GM18951 (cell line): Measurements from ENCODE around the gene SPDYE2B.
A peak's percentile ranks its signal among the peaks of the same experiment; 100 is the strongest.
"Not testable (repeated sequence)": the region's sequence is repeated elsewhere in the genome, so short reads cannot be mapped to it uniquely, and the experiment has no call there.

Experiments used
- POLR2A ChIP-seq: IDR thresholded peaks from 4 replicates; pipeline ENCODE4 v1.6.1; 2011; ENCODE audit warnings: mild to moderate bottlenecking; ENCODE audit not compliant: insufficient read length, insufficient read depth; ENCODE audit errors: extremely low read depth
- in situ Hi-C: fragments of 300-500 bp; cut with MboI; formaldehyde crosslinking; loops from one replicate; pipeline ENCODE4 v1.12.0; 2022; ENCODE audit warnings: low sequenced_read_pairs, mixed read lengths, inconsistent platforms; ENCODE audit not compliant: unreplicated experiment

SPDYE2B gene

GRCh38 chr7:102636956-102637355 lies 13.2 kb upstream of the SPDYE2B start:
- in situ Hi-C loops: not testable (repeated sequence)

DNA sequence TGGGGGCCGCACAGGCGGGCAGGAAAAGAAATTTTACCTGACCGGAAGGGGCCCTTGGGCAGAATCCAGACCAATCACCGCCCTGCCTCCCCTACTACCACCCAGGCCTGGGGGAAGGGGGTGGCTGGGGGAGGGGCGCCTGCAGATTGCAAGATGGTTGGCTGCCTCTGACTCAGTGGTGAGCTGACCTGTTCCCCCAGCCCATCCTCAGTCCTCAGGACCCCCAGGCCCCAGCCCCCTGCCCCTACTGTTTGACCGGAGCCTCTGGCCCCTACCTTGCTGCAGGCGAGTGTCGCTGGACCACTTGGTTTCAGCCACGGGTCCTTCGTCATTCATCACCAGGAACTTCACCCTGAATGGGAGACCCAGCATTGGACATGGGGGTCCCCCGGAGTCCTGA lies 11.3 kb upstream of the SPDYE2B start:
- in situ Hi-C loops: not testable (repeated sequence)

- in situ Hi-C loops: not testable (repeated sequence)
Observed at GRCh38 chr7:102642691-102643090, 7.4 kb upstream of the SPDYE2B start, which contains the start of gene UPK3BL1. Gene UPK3BL1, minus strand, starts transcription at chr7:102642791. Its CDS starts 50 bp downstream, at chr7:102642741.

GRCh38 chr7:102643404-102643803 lies 6.7 kb upstream of the SPDYE2B start:
- in situ Hi-C loops: not testable (repeated sequence)

DNA sequence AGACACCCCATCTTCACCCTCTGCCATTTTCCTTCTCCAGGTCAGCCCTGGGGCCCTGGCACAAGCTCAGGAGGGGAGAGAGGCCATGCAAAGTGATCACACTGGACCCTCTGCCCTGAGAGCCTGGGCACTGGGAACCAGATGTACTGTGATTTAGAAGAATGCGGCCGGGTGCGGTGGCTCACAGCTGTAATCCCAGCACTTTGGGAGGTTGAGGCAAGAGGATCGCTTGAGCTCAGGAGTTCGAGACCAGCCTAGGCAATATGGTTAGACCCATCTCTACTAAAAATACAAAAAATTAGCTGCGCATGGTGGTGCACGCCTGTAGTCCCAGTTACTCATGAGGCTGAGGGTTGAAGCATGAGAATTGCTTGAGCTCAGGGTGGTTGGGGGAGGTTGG lies 2.3 kb upstream of the SPDYE2B start:
- in situ Hi-C loops: not testable (repeated sequence)

DNA sequence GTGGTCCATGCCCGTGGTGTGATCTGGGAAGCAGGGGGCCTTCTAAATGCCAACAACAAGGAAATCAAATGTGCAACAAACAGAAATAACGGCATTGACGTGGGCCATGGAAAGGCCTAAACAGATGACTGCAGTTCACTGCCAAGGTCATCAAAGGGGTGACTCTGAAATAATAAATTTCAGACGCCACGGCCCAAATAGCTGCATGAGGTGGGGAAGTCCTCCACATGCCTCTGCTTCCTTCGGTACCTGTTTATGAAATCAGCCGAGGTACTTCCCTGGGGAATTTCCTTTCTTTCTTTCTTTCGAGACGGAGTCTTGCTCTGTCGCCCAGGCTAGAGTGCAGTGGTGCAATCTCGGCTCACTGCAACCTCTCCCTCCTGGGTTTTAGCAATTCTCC lies 14.6 kb downstream of the SPDYE2B start:
- in situ Hi-C loops: not testable (repeated sequence)

DNA sequence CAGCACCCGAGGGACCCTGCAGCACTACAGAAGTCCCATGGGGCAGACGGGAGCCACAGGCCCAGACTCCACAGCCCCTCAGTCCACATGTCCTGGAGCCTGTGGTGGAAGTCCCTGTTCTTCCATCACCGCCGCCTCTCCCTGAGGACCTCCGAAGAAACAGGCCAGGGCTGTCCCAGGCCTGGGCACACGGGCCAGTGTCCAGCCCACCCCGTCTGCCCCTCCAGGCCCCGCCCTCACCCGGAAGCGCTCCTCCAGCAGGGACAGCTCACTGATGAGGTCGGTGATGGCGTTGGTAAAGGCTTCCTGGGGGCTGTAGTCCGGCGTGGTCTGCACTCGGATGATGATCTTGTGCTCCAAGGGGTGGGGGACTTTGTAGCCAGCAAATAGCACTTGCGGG lies 16.7 kb downstream of the SPDYE2B start:
- in situ Hi-C loops: not testable (repeated sequence)

GRCh38 chr7:102667523-102667922 lies 17.4 kb downstream of the SPDYE2B start:
- in situ Hi-C loops: not testable (repeated sequence)

GRCh38 chr7:102671166-102671955 lies 21.2 kb downstream of the SPDYE2B start, which contains the start of gene POLR2J2:
Gene POLR2J2, minus strand, starts transcription at chr7:102671663. Its CDS starts 62 bp downstream, at chr7:102671601.
- in situ Hi-C loops: not testable (repeated sequence)
- peak; percentile 43 for TF ChIP-seq POLR2A

DNA sequence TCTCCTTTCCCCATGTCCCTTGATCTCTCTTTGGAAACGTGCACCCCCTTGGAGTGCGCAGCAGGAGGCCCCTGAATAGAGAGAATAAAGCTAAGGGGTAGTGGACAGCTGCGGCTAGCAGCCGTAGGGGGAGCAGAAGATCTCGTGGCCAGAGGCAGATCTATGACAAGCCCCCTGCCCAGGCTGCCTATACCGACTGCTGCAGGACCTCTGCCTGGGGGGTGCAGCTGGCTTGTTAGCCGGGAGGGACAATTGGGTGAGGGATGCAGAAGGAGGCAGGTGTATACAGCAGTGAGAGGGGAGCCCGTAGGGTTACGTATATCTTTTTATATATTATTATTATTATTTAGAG lies 21.8 kb downstream of the SPDYE2B start:
- in situ Hi-C loops: not testable (repeated sequence)

DNA sequence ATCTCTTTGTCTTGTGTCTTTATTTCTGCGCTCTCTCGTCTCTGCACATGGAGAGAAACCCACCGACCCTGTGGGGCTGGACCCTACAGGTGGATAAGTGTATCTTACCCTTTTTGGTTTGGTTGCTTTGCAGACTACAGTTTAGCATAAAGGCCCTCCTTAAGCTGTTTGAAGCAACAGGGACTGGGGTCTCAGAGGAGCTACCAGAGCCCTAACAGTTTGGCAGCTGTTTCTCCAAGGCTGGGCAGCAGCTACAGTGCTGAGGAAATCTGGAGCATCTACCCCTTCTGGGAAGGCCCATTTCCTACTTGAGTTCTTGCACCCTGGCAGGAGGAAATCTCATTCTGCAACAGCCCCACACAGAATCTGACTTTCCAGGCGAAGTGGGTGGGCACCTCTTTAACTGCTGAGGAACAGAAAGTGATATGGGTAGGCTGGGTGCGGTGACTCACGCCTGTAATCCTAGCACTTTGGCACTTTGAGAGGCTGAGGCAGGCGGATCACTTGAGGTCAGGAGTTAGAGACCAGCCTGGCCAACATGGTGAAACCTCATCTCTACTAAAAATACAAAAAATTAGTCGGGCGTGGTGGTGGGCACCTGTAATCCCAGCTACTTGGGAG lies 23.4 kb downstream of the SPDYE2B start:
- in situ Hi-C loops: not testable (repeated sequence)

DNA sequence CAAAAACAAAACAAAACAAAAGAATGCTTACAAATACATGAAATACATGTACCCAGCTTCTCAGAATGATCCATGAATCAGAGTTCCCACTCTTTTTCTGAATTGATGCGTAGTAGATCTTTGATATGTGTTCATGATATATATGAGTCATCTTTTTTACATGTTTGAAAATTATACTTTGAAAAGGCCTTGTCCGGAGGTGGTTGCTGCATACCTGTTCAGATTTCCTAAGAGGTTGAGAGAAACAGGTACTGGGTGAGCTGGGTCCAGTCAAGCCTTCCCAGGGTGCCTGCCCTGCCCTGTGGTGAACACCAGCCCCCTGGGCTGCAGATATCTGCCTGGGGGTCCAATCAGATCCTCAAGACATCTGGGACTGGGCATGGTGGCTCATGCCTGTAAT lies 25.4 kb downstream of the SPDYE2B start:
- in situ Hi-C loops: not testable (repeated sequence)

GRCh38 chr7:102680780-102681179 lies 30.7 kb downstream of the SPDYE2B start:
- in situ Hi-C loops: not testable (repeated sequence)

GRCh38 chr7:102682560-102682959 lies 32.4 kb downstream of the SPDYE2B start:
- in situ Hi-C loops: not testable (repeated sequence)

- in situ Hi-C loops: not testable (repeated sequence)
Observed at GRCh38 chr7:102688299-102689036, 38.3 kb downstream of the SPDYE2B start.

DNA sequence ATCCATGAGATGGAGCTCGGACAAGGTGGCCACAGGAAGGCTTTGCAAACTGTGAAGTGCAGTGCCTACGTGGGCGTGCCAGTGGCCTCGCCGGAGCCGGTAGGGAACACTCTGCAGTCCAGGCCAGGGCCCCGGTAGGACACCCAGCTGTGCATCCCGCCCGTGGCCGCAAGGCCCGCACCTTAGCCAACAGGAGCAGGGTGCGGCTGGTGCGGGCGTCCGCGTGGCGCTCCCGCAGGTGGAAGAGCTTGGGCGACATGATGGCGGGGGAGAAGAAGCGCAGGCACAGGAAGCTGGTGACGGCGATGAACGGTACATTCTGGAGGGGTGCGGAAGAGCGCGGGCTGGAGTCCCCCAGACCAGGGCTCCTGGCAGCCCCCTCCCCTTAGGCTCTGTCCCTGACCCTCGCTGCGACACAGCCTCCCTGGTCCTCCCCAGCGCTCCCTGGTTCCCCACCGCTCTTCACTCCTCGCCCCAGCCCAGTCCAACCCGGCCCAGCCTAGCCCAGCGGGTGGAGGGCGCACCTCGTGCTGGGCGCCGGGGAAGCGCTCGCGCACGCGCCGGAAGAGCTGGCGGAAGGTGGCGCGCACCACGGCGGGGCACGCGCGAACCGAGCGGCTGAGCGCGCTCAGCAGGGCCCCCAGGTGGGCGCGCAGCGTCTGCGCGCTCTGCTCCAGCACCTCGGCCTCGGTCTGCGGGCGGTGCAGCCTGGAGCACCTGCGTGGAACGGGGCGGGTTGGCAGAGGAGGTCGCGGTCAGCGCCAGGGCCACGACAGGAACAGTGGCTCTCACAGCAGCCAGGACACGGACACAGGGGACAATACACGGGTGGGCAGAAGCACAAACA lies 39.5 kb downstream of the SPDYE2B start:
- in situ Hi-C loops: not testable (repeated sequence)

GRCh38 chr7:102690602-102691001 lies 40.5 kb downstream of the SPDYE2B start:
- in situ Hi-C loops: not testable (repeated sequence)

DNA sequence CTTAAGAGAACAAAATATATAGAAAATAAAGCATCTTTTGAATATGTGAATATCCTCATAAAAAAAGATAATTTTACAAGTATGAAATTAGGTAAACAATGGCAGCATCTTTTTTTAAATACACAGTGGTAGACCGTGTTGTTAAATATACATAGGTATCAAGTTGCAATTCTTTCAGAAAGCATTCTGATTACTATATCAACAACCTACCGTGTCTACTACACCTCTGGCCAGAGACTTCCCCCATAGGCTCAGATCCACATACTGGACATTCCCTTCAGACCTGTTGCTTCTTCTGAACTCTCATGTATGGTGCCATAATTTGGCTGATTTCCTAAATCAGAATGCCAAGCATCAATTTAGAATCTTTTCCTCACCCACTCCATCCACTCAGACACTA lies 43.9 kb downstream of the SPDYE2B start:
- in situ Hi-C loops: not testable (repeated sequence)

- in situ Hi-C loops: not testable (repeated sequence)
Observed at GRCh38 chr7:102695033-102695552, 45.0 kb downstream of the SPDYE2B start.
